WI38 (cell line): ENCODE results near the gene CCDC107.
A peak's percentile ranks its signal among the peaks of the same experiment; 100 is the strongest.

ENCODE experiments used
- H3K4me3 ChIP-seq: 2 replicates; pipeline ENCODE4 v1.5.1; 2011; ENCODE audit warnings: low read depth, mild to moderate bottlenecking, control low read depth, low read length
- CTCF ChIP-seq: IDR thresholded peaks from 2 replicates; pipeline ENCODE4 v1.5.1; 2012; ENCODE audit warnings: low read depth, mild to moderate bottlenecking, control low read depth, low read length

Gene CCDC107

GRCh38 chr9:35660966-35661415 is 2.9 kb downstream of the CCDC107 start:
- TF ChIP-seq CTCF = peak; percentile 52
- no peak overlapping the region for H3K4me3 ChIP-seq

GRCh38 chr9:35661756-35662350 is 3.8 kb downstream of the CCDC107 start:
- no peak for TF ChIP-seq CTCF
- no peak overlapping the region for H3K4me3 ChIP-seq

- no peak overlapping the region for H3K4me3 ChIP-seq
These were observed 4.3 kb downstream of the CCDC107 start for GRCh38 chr9:35662437-35662836.

GRCh38 chr9:35664531-35665470 is 6.7 kb downstream of the CCDC107 start, which contains the start of gene ARHGEF39:
Gene ARHGEF39 (minus strand): TSS chr9:35665195. CDS start chr9:35665169, 26 bp downstream.
- no peak for TF ChIP-seq CTCF
- H3K4me3 ChIP-seq = peak within 1 kb of the TSS; percentile 63

More at GRCh38 chr9:35662437-35662836, 4.3 kb downstream of the CCDC107 start:
- no peak for TF ChIP-seq CTCF

- no peak for TF ChIP-seq CTCF
- H3K4me3 ChIP-seq = peak overlapping the region; percentile 63
These were observed 7.4 kb downstream of the CCDC107 start for GRCh38 chr9:35665471-35665818.

- no peak overlapping the region for H3K4me3 ChIP-seq
- TF ChIP-seq CTCF = no peak
These were observed 8.0 kb downstream of the CCDC107 start for GRCh38 chr9:35666045-35666444.

GRCh38 chr9:35666549-35666948 is 8.5 kb downstream of the CCDC107 start:
- no peak for TF ChIP-seq CTCF
- no peak overlapping the region for H3K4me3 ChIP-seq
